SK-N-SH treated with all-trans-retinoic acid at 6 μM for 48 hours (cell line): Measurements from ENCODE around the gene PMEL.
A peak's percentile ranks its signal among the peaks of the same experiment; 100 is the strongest.

ENCODE experiments used
- ATAC-seq: fragments of 200-7000 bp; cut with Tn5 transposase; 3 replicates; pipeline ENCODE4 v1.9.1; 2020; ENCODE audit warnings: mild to moderate bottlenecking, moderate library complexity
- ARNTL ChIP-seq: fragments of 450-650 bp; formaldehyde crosslinking; IDR thresholded peaks from 2 replicates; pipeline ENCODE4 v1.5.0; 2020; ENCODE audit warnings: low read depth, mild to moderate bottlenecking, moderate library complexity, borderline replicate concordance
- BACH2 ChIP-seq: fragments of 250-450 bp; sonication (Bioruptor Pico); IDR thresholded peaks from 2 replicates; pipeline ENCODE4 v1.9.0; 2021; ENCODE audit warnings: mild to moderate bottlenecking, borderline replicate concordance
- CREB5 ChIP-seq: fragments of 250-450 bp; sonication (Bioruptor Pico); IDR thresholded peaks from 2 replicates; pipeline ENCODE4 v1.5.1; 2020; ENCODE audit warnings: low read depth, mild to moderate bottlenecking, moderate library complexity
- CSDC2 ChIP-seq: fragments of 250-450 bp; sonication (Bioruptor Pico); IDR thresholded peaks from 2 replicates; pipeline ENCODE4 v1.5.0; 2020; ENCODE audit warnings: mild to moderate bottlenecking, moderate library complexity
- GLIS3 ChIP-seq: fragments of 250-450 bp; sonication (Bioruptor Pico); IDR thresholded peaks from 2 replicates; pipeline ENCODE4 v1.5.0; 2020; ENCODE audit warnings: mild to moderate bottlenecking, moderate library complexity
- ISL1 ChIP-seq: fragments of 250-450 bp; sonication (Bioruptor Pico); IDR thresholded peaks from 2 replicates; pipeline ENCODE4 v2.1.2; 2022; ENCODE audit warnings: mild to moderate bottlenecking, moderate library complexity
- OSR1 ChIP-seq: fragments of 250-450 bp; sonication (Bioruptor Pico); IDR thresholded peaks from 2 replicates; pipeline ENCODE4 v1.8.0; 2022; ENCODE audit warnings: moderate library complexity, mild to moderate bottlenecking, inconsistent platforms
- PATZ1 ChIP-seq: fragments of 250-450 bp; sonication (Bioruptor Pico); IDR thresholded peaks from 2 replicates; pipeline ENCODE4 v1.8.0; 2020; ENCODE audit warnings: mild to moderate bottlenecking, moderate library complexity, borderline replicate concordance
- POU6F1 ChIP-seq: fragments of 250-450 bp; sonication (Bioruptor Pico); IDR thresholded peaks from 2 replicates; pipeline ENCODE4 v1.8.0; 2021; ENCODE audit warnings: low read depth, mild to moderate bottlenecking, moderate library complexity, borderline replicate concordance
- PPARA ChIP-seq: fragments of 250-450 bp; sonication (Bioruptor Pico); IDR thresholded peaks from 2 replicates; pipeline ENCODE4 v1.5.0; 2020; ENCODE audit warnings: mild to moderate bottlenecking, borderline replicate concordance
- RARB ChIP-seq: fragments of 250-450 bp; sonication (Bioruptor Pico); IDR thresholded peaks from 2 replicates; pipeline ENCODE4 v1.8.0; 2021; ENCODE audit warnings: mild to moderate bottlenecking, moderate library complexity
- TCF4 ChIP-seq: fragments of 250-450 bp; sonication (Bioruptor Pico); IDR thresholded peaks from 2 replicates; pipeline ENCODE4 v1.8.0; 2021; ENCODE audit warnings: mild to moderate bottlenecking, moderate library complexity, borderline replicate concordance
- TSHZ2 ChIP-seq: fragments of 250-450 bp; sonication (Bioruptor Pico); IDR thresholded peaks from 2 replicates; pipeline ENCODE4 v1.5.0; 2020; ENCODE audit warnings: mild to moderate bottlenecking, moderate library complexity
- ZC3H10 ChIP-seq: fragments of 250-450 bp; sonication (Bioruptor Pico); IDR thresholded peaks from 2 replicates; pipeline ENCODE4 v1.5.1; 2021; ENCODE audit warnings: mild to moderate bottlenecking, moderate library complexity
- ZFP3 ChIP-seq: fragments of 250-450 bp; sonication (Bioruptor Pico); IDR thresholded peaks from 2 replicates; pipeline ENCODE4 v1.5.0; 2020; ENCODE audit warnings: mild to moderate bottlenecking, moderate library complexity
- ZNF565 ChIP-seq: fragments of 450-650 bp; formaldehyde crosslinking; conservative IDR thresholded peaks from 2 replicates; pipeline ENCODE4 v1.5.0; 2020; ENCODE audit warnings: low read depth, mild to moderate bottlenecking, moderate library complexity
- ZNF70 ChIP-seq: fragments of 450-650 bp; formaldehyde crosslinking; IDR thresholded peaks from 2 replicates; pipeline ENCODE4 v1.5.0; 2020; ENCODE audit warnings: mild to moderate bottlenecking, moderate library complexity

The PMEL gene

GRCh38 chr12:55997535-55997859, 31.7 kb upstream of the PMEL start:
- ATAC-seq, result peak; percentile 16
- no peak for TF ChIP-seq ZNF70 (CRISPR knock-in tag)
- no peak for TF ChIP-seq OSR1 (CRISPR knock-in tag)
- TF ChIP-seq PPARA (CRISPR knock-in tag), result no peak
- TF ChIP-seq ZFP3 (CRISPR knock-in tag), result no peak
- TF ChIP-seq BACH2 (CRISPR knock-in tag), result no peak
- no peak for TF ChIP-seq ZNF565 (CRISPR knock-in tag)
- no peak for TF ChIP-seq CREB5
- no peak for TF ChIP-seq RARB (CRISPR knock-in tag)
- TF ChIP-seq ISL1 (CRISPR knock-in tag), result no peak
- no peak for TF ChIP-seq GLIS3
- TF ChIP-seq TSHZ2, result no peak
- TF ChIP-seq POU6F1 (CRISPR knock-in tag), result no peak
- no peak for TF ChIP-seq ARNTL
- no peak for TF ChIP-seq PATZ1 (CRISPR knock-in tag)

- TF ChIP-seq GLIS3 (peak; percentile 85; the same call in 1 of the 2 replicates), TSHZ2 (no peak), TCF4 (CRISPR knock-in tag) (no peak), CREB5 (no peak), BACH2 (CRISPR knock-in tag) (no peak)
- peak; percentile 100 for ATAC-seq
Observed at GRCh38 chr12:55996715-55997534, 31.1 kb upstream of the PMEL start, which contains the start of gene SUOX. Gene SUOX, plus strand, starts transcription at chr12:55997276. Its CDS starts 4,946 bp downstream, at chr12:56002222.

GRCh38 chr12:55996201-55996714, 30.4 kb upstream of the PMEL start:
- ATAC-seq, result peak; percentile 45
- TF ChIP-seq TSHZ2, result no peak
- TF ChIP-seq PPARA (CRISPR knock-in tag), result no peak
- TF ChIP-seq ZC3H10 (CRISPR knock-in tag), result no peak
- TF ChIP-seq RARB (CRISPR knock-in tag), result no peak
- no peak for TF ChIP-seq CSDC2 (CRISPR knock-in tag)
- no peak for TF ChIP-seq BACH2 (CRISPR knock-in tag)
